ENCODE measurements around the gene ZNF660. TPM values are rescaled to one million over a fixed set of nuclear protein-coding genes. Genes with fewer than 3 reads are reported as not detected.
A peak's percentile ranks its signal among the peaks of the same experiment; 100 is the strongest.
"Not testable (repeated sequence)": the region's sequence is repeated elsewhere in the genome, so short reads cannot be mapped to it uniquely, and the experiment has no call there.

Gene ZNF660
- 10 to 100 TPM in 2 of 3 donors, 1 to 10 TPM in 1; 9.7 to 11.4 (median 11.1) TPM for polyA plus RNA-seq (ENCODE audit: insufficient read length in 3 of 3)

DNA sequence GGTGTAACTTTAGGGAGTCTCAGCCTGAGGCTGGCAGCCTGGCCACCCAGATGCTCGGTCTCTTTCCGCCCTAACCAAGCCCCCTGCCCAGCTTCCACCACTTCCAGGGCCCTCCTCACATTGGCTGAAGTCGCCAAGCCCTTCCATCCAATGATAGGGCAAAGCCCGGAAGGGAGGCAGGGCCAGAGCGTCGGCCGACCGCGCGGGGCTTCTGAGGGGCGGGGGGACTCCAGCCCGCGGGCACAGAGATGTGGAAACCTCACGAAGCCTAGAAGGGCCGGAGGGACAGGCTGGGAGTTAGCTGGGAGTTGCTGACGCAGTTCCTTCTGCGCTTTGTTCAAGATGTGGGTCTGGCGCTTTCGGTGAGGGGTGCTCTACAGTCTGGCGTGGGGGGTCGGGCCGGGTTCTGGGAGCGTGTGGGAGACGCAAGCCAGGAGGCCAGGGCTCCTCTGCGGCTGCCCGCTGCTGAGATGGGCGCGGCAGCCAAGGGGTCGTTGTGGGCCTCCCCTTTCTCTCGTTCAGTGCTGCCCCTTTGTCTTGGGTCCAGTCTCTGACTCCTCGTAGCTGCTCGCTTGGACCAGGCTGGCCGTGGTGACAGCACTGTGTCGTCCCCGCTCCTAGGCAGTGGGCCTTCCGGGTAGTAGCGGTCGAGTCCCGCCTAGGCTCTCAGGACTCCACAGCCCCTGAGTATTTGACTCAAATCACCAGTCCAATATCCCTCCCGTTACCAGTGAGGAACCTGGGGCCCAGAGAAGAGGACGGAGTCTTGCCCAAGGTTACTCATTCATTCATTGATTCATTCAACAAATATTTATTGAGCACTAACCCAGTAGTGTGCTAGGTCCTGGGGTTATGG is at the start of gene ZNF660:
ZNF660 (plus strand) TSS at position 319 of the 856 bp plus-strand sequence. CDS start 9,230 bp downstream, outside the sequence.
- peak; percentile 65 to 81 (median 77) for DNase-seq (ENCODE audit: low read depth in 3 of 3, low spot score in 2 of 3)

DNA sequence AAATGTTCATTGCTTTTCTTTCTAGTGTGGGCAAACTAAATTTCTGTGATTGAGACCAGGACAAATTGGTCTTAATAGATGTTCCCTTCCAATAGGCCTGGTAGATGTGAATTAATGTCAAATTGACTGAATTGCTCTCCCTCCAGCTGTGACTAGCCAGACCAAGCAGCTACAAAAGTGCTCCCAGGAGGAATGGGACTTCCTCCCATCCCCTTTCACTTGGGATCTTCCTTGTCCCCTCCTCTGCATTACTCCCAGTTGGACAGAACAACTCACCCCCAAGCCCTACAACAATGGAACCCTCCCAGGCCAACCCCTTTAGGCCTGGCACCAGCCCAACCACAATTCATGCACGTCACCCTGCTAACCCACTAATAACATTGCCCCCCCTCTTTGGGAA is 49.4 kb upstream of the ZNF660 start:
- no peak for DNase-seq (ENCODE audit: low read depth in 3 of 3, low spot score in 2 of 3)

DNA sequence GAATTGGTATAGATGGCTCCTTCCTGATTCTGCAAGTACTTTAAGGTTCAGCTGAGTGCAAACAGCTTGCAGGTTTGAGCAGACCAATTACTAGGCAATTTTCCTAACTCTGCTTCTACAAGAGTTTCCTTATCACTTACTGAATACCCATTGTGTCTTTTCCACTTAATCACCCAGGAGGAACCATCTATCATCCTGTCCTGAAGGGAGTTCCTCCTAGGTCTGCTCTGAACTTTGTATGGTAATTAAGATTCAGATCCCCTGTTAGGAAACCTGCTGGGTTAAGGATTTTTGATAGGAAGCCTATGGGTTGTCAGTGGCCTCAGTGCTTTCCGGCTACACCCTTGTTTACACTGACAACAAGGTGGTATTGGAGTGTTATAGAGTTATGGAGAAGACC is 40.0 kb upstream of the ZNF660 start:
- DNase-seq (ENCODE audit: low read depth in 3 of 3, low spot score in 2 of 3), result not testable (repeated sequence)

DNA sequence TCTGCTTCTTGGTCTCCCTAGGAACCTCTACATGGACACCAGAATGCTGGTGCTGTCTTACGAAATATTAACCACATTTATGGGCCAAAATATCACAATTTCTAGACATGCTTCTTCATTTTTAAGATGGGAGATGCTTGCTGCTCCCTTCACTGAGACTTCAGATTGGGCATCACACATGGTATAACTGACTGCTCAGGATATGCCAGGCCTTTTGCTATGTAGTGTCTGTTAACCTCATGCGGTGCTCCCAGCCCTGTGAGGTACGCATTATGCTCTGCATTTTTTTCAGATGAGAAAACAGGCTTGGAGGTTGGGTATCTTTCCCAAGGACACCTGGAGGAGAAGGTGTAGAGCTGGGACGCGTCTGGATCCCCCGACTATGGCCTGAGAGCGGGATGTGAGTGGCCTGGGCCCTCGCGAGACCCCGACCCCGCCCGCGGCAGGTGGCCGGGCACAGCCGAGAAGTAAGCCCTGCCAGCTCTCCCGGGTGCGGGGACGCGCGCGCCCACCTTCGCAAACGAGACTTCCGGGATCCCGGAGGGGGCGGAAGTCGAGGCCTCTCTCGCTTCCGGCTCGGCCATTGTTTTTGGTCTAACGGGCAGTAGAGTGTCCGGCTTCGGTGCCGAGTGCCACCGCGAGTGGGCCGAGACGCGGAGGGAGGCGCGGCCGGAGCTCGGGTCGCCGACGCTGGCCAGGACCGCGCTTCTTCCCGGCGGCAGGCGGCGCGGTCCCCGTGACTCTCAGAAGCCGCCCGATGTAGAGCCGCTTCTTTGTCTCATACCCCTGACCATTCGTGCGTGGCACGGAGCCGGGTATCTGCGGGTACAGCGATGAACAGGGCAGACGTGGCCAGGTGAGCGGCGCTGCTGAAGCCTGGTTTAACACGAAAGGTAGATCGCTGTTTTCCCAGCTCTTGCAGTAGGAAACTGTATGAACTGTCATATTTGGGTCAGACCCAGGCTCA is 29.9 kb upstream of the ZNF660 start, which contains the start of gene ZKSCAN7:
ZKSCAN7 (plus strand) TSS at position 568 of the 967 bp plus-strand sequence. CDS start 1,855 bp downstream, outside the sequence.
- peak; percentile 23 to 53 (median 36) for DNase-seq (ENCODE audit: low read depth in 3 of 3, low spot score in 2 of 3)

DNA sequence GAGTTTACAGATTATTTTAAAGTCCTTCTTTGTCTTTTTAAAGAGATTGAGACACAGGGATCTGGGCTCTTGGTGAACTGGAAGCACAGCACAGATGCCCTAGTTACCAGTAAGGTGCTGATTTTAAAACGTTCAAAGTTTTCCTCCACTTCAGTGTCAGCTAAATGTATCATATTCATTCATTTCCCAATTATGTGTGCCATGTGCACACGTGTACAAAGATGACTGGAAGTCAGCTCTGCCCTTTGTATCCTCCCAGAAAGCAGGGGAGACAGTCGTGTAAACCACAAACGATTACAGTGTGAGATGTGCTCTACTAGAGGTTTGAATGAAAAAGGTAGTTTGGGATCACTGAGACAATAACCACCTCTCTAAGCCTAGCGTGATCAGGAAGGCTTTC is 29.0 kb upstream of the ZNF660 start:
- peak in 2 of 3 donors; percentile 1 to 3 for DNase-seq (ENCODE audit: low read depth in 3 of 3, low spot score in 2 of 3)

DNA sequence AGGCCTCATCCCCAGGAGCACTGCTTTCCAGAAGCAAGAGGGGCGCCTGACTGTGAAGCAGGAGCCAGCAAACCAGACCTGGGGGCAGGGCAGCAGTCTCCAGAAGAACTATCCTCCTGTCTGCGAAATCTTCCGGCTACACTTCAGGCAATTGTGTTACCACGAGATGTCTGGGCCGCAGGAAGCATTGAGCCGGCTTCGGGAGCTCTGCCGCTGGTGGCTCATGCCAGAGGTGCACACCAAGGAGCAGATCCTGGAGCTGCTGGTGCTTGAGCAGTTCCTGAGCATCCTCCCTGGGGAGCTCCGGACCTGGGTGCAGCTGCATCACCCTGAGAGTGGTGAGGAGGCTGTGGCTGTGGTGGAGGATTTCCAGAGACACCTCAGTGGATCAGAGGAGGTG is 27.7 kb upstream of the ZNF660 start:
- DNase-seq (ENCODE audit: low read depth in 3 of 3, low spot score in 2 of 3), result no peak

DNA sequence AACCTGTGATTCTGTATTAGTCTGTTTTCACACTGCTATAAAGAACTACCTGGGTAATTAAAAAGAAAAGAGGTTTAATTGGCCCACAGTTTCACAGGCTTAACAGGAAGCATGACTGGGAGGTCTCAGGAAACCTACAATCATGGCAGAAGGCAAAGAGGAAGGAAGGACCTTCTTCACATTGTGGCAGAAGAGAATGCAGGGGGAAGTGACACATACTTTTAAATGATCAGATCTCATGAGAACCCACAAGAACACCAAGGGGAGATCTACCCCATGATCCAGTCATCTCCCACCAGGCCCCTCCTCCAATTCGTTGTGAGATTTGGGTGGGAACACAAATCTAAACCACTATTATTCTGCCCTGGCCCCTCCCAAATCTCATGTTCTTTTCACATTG is 23.7 kb upstream of the ZNF660 start:
- DNase-seq (ENCODE audit: low read depth in 3 of 3, low spot score in 2 of 3), result no peak

DNA sequence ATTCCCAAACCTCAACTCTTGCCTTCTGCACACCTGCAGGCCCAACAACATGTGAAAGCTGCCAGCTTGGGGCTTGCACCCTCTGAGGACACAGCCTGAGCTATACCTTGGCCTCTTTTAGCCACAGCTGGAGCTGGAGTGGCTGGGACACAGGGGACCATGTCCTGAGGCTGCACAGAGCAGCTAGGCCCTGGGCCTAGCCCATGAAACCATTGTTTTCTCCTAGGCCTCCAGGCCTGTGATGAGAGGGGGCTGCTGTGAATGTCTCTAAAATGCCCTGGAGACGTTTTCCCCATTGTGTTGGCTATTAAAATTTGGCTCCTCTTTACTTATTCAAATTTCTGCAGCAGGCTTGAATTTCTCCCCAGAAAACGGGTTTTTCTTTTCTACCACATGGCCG is 22.6 kb upstream of the ZNF660 start:
- no peak for DNase-seq (ENCODE audit: low read depth in 3 of 3, low spot score in 2 of 3)

DNA sequence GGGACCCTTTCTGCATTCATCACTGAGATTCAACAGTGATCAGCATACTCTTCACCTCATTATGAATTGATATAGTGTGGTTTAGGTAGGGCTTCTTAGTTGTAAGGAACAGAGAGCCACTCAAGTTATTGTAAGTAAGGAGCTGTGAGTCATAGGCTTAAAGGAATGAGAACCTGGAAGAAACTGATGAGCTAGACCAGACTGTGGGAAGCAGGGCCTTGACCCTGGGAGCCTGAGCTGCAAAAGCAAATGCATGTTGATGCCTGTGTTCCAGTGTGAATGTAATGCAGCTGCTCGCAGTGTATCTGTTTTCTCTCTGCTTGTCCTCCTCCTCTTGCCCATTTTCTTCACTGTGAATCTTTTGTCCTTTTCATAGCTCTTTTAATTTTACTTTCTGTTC is 16.2 kb upstream of the ZNF660 start:
- DNase-seq (ENCODE audit: low read depth in 3 of 3, low spot score in 2 of 3), result no peak

DNA sequence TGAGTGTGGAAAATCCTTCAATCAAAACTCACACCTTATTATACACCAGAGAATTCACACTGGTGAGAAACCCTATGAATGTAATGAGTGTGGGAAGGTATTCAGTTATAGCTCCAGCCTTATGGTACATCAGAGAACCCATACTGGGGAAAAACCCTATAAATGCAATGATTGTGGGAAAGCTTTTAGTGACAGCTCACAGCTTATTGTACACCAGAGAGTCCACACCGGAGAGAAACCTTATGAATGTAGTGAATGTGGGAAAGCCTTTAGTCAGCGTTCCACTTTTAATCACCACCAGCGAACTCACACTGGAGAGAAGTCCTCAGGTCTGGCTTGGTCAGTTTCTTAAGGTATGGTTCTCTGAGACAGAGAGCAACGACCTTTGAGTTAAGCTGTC is 13.7 kb upstream of the ZNF660 start:
- DNase-seq (ENCODE audit: low read depth in 3 of 3, low spot score in 2 of 3), result no peak

DNA sequence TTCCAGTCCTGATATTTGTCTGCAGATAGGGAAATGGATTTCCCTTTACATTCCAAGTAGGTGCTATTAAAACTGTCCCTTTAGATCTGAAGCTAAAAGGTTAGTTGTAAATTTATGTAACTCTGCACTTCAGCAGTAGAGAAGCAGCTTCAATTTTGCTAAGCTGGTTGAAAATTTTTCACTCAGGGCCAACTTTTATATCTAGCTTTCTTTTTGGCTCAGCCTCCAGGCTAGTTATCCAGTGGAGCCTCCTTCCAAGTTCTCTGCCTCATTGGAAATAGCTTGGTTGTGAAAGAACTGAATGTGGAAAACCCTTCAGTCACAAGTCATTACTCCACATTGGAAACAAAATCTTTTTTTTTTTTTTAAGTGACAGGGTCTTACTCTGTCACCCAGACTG is 8.2 kb upstream of the ZNF660 start:
- DNase-seq (ENCODE audit: low read depth in 3 of 3, low spot score in 2 of 3), result no peak

DNA sequence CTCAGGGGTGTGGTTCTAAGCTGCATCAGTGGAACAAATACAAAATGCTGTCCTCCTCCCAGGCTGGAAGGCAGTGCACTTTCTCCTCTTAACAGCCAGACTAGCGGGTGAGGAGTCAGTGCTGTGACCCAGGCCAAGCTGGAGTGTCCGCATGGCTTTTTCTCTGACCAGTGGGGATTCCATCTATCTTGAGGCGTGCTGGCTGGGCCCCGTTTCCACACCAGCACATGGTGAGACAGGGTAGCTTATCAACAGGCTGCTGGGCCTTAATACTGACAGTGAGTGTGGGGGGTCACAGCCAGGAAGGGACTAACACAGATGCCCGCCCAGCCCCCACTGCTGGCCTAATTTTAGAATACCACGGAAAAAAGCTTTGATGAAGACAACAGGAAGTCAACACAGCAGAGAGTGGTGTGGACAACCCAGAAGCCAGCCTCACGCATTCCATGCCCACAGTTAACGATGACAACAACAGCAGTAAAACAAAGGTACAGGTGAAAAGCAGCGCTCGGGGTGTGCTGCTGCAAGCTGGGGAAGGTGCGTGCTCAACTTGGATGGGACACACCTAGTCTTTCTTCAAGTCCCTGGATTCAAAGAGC is 7.3 kb upstream of the ZNF660 start:
- not testable (repeated sequence) for DNase-seq (ENCODE audit: low read depth in 3 of 3, low spot score in 2 of 3)

DNA sequence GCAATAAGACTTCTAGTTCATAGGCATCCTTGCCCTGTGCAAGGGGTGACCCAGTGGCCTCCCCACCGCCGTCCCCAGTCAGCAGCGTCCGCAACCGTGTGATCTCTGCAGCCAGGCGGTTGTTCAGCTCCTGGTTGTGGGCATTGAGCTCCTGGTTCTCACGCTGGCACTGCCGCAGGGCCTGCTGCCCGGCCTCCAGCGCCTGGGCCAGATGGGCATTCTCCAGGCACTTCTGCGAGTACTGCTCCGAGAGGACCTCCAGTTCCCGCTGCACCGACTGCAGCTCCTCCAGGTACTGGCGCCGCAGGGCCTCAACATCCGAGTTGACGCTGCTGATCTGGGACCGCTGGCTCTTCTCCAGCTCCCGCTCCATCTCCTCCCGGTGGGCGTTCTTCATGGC is 6.4 kb upstream of the ZNF660 start:
- not testable (repeated sequence) for DNase-seq (ENCODE audit: low read depth in 3 of 3, low spot score in 2 of 3)

DNA sequence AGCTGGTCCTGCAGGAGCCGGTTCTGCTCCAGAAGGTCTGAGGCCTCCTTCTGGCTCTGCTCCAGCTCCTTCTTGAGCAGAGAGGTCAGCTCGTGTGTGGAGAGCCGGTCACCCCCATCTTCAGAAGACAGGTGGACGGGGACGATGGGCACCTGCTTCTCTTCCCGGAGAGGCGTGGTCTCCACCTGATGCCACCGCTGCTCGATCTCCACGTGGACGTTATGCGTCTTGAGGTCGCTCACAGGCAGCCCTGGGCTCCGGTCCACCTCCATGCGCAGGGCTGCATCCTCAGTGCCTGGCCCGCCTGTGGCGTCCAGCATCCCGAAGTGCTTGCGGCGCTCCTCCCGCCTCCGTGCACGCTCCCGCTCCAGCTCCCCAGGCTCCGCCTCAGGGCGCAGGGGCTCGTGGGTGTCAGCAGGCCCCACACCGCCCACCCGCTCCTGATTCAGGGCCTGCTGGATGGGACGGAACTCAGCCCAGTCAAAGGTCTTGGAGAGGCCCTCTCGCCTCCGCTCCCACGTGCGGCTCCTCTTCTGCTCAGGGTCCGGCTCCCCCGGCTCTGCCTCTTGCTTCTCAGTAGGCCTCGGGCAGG is 5.7 kb upstream of the ZNF660 start:
- DNase-seq (ENCODE audit: low read depth in 3 of 3, low spot score in 2 of 3), result not testable (repeated sequence)

DNA sequence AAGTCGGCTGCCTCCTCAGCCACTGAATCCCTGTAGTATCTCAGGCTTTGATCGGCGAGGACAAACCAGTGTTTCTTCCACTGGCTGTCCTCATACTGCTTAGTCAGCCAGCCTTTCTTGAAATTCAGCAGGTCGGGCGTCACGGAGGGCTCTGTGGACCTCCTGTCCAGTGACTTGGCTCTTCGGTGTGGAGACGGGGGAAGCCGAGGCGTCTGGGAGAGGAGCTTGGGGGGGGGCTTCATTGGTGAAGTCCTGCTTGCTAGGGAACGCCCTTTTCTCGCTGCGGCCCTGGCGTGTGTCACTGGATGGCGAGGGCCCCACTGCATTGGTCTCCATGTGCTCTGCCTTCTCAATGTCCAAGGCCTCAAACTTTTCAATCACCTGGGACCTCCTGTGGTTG is 5.0 kb upstream of the ZNF660 start:
- not testable (repeated sequence) for DNase-seq (ENCODE audit: low read depth in 3 of 3, low spot score in 2 of 3)

DNA sequence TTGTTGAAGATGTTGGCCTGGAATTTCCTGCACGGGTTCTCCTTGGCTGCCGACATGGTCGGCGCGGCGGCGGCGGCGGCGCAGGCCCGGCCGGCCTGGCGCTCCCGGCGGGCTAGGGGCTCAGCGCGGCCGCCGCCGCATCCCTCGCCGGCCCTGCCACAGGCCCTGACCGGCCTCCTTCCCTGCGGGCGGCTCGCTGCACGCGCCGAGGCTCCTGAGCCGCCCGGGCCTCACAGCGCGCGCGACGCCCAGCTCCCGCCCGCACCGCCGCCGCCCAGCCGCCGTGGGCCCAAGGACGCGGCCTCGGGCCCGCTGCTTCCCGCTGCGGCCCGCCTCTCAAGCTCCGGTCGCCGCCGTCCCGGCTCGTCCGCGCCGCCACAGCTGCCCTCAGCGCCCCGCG is 3.8 kb upstream of the ZNF660 start:
- DNase-seq (ENCODE audit: low read depth in 3 of 3, low spot score in 2 of 3), result not testable (repeated sequence)

DNA sequence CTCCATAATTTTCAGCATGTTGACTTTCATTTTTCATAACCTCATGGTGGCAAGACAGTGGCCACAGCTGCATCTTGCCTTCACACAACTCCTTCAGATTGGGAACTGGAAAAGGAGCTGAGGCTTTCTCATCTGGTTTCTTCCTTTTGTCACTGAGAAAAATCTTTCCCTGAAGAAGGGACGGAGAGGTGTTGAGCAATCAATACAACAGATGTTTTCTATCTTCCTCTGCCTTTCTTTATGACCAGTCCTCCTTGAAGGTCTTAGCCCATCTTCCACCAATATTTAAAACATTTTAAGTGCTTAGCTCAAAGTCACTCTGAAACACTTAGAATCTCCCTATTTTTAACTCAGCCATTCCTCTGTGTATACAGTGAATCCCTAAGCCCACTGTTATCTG is 11.9 kb downstream of the ZNF660 start:
- DNase-seq (ENCODE audit: low read depth in 3 of 3, low spot score in 2 of 3), result no peak

DNA sequence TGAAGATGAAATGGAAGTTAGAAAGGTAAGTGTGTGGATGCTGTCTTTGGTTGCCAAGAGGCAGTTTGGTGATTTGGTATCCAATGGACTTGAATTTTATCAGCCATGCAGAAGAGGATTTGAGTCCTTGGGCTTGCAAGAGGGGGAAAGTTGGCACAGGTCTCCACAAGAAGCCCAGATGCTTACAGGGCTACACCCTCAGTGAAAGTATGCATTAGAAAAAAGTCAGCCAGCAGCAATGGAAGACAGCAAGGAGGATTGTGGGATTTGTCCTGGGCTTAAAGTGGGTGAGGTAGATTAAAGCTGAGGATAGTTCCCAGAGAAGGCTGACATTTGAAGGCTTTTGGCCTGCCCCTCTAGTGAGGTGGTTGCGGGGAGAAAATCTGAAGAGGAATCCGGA is 17.0 kb downstream of the ZNF660 start:
- no peak for DNase-seq (ENCODE audit: low read depth in 3 of 3, low spot score in 2 of 3)

DNA sequence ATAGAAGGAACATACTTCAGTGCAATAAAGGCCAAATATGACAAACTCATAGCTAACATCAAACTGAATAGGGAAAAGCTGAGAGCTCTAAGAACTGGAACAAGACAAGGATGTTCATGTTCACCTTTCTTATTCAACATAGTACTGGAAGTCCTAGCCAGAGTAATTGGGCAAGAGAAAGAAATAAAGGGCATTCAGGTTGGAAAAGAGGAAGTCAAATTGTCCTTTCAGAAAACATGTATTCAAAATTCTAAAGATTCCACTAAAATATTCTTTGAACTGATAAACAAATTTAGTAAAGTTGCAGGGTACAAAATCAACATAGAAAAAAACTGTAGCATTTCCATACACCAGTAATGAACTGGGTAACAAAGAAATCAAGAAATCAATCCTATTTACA is 27.9 kb downstream of the ZNF660 start:
- DNase-seq (ENCODE audit: low read depth in 3 of 3, low spot score in 2 of 3), result no peak

DNA sequence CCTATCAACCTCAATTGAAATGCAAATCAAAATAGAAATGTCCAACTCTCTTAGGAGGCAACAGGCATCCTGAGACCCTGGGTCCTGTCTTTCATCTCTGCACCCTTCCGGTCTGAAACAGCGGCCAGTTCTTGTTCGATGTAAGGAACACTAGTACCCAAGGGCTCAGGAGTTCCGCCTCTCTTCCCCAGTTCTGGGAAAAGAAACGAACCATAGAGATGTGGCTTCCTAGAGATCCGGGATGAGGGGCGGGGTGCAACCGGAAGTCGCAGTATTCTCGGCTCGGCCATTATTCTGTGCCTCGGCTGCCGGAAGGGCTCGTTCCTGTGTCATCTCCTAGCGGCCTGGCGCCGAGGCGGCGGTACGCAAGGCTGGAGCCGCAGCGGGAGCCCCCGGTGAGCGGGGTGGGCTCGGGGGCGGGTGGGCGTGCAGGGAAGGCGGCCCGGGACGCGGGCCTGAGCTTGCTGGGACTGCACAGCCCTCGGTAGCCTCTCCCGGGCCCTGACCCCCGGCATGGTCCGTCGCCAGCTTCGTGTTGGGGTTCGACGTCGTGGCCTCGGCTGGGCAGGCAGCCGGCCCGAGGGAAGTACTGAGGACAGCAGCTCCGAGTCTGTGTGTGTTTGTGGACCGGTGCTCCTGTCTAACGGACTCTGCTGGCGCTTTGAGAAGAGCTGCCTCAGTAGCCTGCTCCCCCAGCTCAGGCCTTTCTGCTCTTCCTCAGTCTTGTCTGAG is 40.2 kb downstream of the ZNF660 start, which contains the start of gene ZNF197:
ZNF197 (plus strand) TSS at position 288 of the 732 bp plus-strand sequence. CDS start 4,119 bp downstream, outside the sequence.
- peak; percentile 68 to 80 (median 75) for DNase-seq (ENCODE audit: low read depth in 3 of 3, low spot score in 2 of 3)

Data from right renal cortex interstitium (tissue), 3 donors.